ENCODE results near the gene ADAMTS1. TPM values are rescaled to one million over a fixed set of nuclear protein-coding genes. Genes with fewer than 3 reads are reported as not detected.

ADAMTS1 gene
- total RNA-seq, 1 donor from 2014 or later, result 480 TPM

Other genes starting within 250 kb of the ADAMTS1 start
- 60.0 TPM for gene ADAMTS5, start 121.7 kb upstream of the ADAMTS1 start, total RNA-seq

Measured in mesenteric fat pad (tissue), 1 donor.